Inferior parietal cortex (tissue), 1 donor: ENCODE results near the gene TAP2.

Source experiments
- DNase-seq: peaks from one replicate; pipeline ENCODE4 v3.0.0-alpha.2; 2016; ENCODE audit errors: extremely low spot score

Gene TAP2

DNA sequence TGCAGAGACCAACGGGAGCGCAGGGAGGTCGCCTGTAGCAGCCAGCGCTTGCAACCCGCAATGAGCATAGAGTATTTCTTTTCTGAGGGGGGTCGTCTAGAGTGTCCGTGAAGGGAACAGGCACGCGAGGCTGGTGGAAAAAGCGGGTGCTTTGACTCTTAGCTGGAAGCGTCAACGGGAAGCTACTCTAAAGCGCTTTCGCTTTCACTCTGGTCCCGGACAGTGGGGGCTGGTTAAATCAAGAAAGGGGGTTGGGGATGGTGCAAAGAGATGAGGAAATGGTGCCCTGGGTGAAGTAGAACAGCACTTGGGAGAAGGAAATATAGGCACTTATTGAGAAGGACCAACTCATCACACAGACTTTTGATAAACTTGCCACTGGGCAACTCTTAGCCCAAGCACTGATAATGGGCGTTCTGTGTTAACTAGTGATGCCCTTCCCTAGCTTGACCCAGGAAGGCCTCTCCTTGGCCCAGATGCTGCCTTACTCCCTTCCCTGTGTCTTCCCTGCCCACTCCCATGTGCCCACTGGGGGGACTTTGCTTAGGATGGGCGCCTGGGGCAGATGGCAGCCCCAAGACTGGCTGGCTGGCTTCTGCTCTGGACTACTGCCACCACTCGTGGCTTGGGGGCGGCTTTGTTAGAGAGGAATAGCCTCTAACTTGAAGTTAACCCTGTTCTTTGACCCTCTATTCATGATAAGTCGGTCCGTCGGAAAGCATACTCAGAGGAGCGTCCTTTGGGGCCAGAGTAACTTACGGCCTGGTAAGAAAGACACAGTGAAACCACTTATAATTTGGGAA is 16.0 kb upstream of the TAP2 start:
- DNase-seq, result peak; percentile 45

DNA sequence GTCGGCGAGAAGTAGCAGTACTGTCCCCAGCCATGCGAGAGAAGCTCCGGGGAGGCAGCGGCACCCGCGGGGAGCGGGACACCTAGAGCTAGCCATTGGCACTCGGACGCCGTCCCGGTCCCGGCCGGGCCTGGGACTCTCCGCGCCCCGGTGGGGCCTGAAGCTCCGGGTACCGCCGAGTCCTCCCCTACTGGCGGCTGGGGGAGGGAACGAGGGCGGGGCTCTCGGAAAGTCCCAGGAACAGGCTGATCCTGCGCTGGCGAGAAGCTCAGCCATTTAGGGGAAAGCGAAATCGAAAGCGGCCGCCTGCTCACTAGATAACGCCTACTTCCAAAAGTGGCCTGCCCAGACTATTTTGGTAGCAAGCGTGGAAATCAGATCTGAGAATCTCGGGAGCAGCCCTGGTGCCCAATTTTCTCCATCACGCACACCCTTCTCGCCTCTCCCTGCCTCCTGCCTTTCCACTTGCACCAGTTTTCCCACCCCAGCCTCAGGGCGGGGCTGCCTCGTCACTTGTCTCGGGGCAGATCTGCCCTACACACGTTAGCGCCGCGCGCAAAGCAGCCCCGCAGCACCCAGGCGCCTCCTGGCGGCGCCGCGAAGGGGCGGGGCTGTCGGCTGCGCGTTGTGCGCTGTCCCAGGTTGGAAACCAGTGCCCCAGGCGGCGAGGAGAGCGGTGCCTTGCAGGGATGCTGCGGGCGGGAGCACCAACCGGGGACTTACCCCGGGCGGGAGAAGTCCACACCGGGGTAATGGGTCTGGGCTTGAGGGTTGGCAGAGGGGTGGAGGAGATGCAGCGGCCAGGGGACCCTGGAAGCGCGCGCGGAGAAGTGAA is 15.2 kb upstream of the TAP2 start, which contains the start of the genes PSMB9 and TAP1:
TSS of gene PSMB9 (plus strand) at position 652 of the 835 bp plus-strand sequence. CDS start at position 690, 38 bp downstream.
TSS of gene TAP1 (minus strand) at position 164 of the 835 bp plus-strand sequence. CDS start at position 96, 68 bp downstream.
- DNase-seq, result peak; percentile 93

DNA sequence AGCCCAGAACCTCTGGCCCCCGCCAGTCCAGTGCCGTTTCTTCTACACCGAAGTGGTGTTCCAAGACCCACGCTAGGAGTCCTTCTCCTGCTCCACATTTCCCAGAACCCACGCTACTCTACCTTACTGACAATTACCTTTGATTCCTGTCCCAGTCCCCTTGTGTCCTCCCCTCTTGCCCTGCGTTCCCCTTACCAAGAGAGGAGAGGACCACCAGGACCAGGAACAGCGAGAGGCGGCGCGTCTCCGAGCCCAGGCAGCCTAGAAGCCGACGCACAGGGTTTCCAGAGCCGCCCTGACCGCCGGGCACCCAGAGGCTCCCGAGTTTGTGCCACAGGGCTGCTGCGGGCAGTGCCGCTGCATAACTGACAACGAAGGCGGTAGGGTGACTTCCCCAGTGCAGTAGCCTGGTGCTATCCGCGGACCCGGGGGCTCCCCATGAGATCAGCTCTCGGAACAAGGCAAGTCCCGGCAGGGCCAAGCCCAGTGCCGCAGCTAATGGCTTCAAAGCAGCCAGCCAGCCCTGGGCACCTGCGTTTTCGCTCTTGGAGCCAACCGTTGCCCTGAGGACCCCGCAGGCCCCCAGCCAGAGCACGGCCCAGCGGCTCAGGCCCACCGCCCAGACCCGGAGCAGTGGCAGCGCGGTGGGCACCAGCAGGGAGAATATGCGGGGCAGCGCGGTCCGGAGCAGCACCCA is 14.5 kb upstream of the TAP2 start:
- DNase-seq, result peak; percentile 51

DNA sequence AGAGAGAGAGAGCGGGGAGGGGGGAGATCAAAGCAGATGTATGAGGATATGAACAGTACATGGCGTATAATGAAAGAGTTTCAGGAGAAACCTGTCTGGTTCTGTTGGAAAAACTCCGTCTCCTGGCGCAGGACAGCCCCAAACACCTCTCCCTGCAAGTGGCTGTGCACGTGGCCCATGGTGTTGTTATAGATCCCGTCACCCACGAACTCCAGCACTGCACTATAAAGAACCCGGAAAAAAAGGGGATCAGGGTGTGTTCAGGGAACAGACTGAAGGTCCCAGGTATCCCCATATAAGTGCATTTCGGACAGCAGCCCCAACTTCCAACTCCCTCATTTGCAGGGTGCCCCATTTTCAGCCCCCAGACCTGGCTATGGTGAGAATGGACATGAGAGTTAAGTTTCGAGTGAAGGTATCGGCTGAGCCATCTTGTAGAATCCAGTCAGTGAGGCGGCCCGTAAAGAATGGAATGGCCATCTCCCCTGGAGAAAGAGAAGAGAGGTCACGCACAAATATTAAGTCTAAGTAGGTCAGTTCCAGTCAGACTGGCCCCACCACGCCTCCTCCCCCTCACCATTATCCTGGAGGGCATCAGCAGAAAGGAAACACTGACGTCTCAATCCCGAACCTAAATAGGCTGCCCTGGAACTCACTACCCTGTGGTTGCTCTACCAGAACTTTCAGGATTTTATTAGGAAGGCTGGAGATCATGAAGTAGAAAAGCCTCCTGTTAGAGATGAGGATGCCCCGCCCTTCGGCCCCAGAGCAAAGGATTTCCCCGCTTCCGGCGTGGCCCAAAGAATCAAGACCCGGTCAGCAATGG is 13.7 kb upstream of the TAP2 start:
- no peak for DNase-seq

DNA sequence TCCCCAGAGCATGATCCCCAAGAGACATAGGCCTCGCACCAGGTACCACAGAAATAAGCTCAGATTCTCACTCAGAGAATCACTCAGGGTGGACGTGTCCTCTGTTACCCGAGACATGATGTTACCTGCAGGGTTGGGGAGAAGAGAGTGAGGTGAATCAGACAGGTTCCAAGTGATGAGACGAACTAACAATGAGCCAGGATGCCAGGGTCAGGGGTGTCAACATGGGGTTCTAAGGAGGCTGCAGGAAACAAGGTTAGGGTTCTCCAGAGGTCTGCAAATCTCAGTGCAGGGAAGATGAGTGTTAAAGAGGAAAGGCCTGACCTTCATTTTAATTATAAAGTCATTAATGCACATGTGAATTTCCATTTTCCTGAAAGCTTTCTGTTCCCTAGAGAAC is 12.5 kb upstream of the TAP2 start:
- no peak for DNase-seq

DNA sequence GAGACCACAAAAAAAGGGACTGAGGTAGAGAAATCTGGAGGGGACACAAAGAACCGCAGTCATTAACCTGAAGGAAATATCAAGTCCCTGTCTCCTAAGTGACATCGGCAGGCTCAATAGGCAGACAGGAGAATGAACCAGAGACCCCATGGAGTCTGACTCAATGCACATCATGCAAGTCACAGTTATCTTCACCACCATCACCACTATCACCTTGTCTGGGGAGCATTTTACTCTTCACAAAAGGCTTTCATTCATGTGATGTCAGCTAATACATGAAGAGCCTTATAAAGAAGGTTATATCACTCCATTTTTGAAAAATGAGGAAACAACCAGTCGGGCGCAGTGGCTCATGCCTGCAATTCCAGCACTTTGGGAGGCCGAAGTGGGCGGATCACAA is 10.6 kb upstream of the TAP2 start:
- DNase-seq, result no peak

DNA sequence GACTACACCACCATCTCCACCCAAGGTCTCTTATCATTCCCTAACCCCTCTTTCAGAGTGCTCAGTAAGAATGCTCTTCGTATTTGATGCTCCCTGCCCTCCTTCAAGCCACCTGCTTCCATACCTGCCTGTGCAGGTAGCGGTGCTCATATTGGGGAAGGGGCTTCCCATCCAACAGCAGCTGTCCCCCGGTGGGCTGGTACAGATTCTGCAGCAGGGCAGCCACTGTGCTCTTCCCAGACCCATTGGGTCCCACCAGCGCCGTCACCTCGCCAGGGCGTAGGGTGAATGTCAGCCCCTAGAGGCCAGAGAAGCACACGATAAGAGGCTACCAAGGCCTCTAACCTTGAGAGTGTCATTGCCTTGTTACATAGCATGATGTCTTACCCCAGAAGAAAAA is 9.3 kb upstream of the TAP2 start:
- no peak for DNase-seq

DNA sequence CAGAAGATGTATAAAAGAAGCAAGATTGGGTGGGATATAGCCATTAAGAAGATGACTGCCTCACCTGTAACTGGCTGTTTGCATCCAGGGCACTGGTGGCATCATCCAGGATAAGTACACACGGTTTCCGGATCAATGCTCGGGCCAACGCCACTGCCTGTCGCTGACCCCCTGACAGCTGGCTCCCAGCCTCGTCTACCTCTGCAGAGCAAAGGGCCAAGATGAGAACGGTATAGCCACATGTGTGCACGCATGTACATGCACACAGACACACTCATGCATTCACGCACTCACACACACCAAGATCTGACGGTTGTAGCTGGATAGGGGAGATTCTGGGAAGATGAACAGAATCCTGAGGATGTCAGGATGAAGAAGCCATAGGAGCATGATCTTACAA is 8.5 kb upstream of the TAP2 start:
- DNase-seq, result no peak

DNA sequence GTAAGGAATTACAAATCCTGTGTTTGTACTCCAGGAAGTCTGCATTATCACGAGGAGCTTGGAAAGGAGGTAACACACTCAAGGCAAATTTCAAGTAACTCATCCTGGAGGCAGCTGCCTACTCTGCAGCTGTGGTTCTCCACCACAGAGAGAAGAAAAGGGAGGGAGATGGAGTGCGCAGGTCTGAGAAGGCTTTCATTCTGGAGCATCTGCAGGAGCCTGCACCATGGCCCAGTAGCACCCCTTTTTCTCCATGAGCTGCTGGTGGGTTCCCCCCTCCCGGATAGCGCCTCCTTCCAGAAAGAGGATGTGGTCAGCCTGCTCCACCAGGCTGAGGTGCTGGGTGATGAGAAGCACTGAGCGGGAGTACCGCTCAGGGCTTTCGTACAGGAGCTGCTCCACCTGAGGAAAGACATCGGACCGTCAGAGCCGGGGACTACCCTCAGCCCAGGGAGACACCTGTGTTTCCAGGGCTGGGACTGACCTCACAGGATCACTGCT is 6.9 kb upstream of the TAP2 start:
- no peak for DNase-seq

DNA sequence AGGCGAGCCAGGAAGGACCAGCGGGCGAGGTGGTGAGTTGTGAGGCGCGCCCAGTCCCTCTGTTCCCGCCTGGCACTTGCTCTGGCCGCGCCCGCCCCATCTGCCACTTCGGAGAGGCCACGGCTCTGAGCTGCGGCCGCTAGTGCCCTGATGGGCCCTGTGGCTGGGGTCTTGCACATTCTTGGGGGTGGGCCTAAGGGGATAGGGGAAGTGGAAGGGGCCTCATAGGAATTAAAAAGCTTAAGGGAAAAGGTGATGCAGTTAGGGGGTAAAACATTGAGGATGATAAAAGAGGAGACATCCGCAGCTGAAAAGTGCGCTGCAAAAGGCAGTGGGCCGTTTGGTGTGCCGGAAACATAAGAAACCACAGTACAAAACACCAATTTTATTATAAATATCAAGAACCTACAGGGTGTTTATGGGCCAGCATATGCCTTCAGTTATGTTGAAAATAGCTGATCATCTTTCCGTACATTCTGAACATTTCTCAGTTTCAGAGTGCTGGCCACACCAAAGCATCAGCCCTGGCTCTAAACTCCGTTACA is 6.4 kb upstream of the TAP2 start:
- no peak for DNase-seq

DNA sequence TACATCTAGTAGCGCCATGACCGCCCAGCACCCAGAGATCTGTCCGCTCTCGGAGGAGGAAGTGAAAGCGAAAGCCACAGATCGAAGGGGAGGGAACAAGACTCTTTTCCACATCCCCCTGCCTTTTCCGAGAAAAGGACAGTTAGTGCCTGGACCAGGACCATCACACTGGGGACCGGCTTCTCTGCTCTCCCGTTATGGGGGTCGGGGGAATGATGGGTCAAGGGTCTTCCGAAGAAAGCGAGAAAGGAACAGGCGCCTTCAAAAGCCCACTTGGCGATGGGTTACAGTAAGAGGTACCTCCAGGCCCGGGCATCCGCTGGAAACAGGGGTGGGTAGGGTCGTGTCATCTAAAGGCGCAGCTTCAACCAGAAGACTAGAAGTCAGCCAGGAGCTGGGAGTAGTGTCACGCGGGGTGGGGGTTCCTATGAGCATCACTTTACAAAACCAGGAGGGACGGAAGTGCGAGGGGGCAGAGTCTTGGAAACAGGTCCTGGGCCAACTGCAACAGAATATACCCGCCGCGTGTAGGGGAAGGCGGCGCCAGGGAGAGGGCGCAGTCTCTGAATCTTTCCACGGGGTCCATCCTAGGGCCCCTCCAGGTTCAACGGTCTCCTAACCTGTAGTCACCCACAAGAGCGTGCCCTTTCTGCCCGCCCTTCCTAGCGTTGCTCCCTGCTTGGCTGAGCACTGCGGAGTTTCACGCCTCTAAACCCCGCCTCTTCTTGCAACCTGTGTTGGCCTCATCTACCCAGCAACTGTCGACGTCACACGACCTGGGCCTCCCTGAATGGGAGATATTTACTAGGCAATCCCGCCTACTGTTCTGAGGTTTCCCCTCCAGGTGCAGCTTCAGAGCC is 5.7 kb upstream of the TAP2 start, which contains the start of gene PSMB8:
TSS of gene PSMB8 (minus strand) at position 69 of the 860 bp plus-strand sequence. CDS start at position 18, 51 bp downstream.
- DNase-seq, result peak; percentile 94

DNA sequence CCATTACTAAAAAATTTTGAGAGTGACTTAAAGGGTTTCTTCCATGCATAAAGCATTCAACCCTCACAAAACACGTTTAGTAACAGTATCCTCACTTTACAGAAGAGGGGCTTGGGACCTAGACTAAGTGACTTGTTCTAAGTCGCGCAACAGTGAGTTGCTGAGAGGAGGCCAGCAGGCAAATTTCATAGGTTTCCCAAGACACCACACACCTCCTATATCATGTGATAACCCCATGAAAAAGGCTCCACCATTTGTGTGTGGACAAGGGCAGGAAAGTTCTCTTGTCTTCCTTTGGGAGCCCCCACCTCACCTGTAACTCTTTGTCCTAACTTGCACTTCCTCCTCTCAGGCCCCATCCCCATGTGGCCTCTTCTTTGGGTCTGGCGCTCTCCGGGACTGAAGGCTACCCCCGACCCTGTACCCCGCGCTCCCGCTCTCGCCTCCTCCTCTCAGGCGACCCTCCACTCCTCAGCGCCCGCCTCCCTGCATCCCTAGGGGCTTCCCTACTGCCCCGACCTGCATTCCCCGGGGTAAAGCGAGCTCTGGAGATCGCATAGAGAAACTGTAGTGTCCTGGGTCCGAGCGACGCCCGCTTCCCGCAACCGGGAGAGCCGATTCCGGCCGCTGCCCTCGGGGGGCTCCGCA is 4.9 kb upstream of the TAP2 start:
- DNase-seq, result no peak

DNA sequence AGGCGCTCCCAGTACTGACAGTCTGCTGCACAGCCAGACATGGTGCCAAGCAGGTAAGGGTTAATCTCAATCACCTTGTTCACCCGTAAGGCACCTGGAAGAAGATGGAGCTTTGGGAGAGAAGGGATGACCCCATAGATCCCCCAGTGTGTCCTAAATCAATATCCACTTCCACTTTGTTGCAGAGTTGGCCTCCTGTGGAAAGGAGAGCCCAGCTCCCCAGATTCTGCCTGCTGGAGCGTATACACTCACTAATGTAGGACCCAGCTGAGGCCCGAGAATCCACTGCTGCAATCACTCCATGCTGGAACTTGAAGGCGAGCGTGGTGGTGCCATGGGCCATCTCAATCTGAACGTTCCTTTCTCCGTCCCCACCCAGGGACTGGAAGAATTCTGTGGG is 4.2 kb upstream of the TAP2 start:
- no peak for DNase-seq

DNA sequence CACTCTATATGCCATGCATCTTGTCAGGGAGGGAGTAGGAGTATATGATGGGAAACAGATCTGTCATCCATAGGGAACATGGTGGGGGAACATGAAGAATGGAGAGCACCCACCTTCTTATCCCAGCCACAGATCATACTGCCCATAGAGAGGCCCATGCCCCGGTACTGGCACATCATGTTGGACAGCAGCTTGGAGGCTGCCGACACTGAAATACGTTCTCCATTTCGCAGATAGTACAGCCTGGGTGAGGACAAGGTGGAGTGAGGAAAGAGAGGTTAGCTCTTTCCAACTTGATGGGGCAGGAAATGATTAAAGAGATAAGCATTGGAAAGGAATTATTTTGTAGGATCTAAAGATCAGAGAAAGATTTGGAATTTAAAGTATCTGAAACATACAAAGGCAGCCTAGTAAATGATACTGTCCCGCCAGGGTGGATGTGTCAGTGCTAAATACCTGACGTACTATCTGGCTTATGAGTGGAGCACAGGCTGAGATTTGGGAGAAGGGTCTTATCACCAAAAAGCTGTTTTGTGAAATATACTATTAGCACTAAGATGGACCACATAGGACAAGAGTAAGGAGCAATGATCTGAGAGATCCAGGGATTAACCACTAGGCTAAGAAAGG is 3.6 kb upstream of the TAP2 start:
- DNase-seq, result no peak

DNA sequence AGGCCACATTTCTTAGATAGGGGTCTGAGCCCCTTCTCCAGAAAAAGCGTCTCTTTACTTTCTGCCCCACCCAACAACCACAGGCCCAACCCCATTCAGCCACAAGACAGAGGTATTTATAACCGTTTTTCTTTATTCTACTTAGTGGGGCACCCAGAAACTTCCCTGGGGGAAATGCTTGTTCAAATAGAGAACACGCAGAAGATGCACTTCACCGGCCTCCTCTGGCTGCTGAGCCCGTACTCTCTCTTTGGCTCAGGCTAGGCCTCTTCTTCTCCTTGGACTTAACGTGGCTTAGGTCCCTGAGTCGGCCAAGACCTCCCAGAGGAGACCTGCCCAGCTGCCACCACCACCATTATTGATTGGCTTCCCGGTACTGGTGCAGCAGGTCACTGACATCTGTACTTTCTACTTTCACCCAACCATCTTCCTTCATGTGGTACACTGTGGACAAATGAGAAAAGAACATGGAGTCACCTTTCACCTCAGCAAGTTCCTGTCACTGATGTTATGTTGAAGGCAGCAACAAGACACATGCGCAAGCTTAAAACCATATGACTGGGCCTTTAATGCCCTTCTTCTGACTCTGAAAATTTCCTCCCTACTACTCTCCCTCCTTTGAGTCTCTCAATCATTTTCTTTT is 2.2 kb upstream of the TAP2 start:
- no peak for DNase-seq

DNA sequence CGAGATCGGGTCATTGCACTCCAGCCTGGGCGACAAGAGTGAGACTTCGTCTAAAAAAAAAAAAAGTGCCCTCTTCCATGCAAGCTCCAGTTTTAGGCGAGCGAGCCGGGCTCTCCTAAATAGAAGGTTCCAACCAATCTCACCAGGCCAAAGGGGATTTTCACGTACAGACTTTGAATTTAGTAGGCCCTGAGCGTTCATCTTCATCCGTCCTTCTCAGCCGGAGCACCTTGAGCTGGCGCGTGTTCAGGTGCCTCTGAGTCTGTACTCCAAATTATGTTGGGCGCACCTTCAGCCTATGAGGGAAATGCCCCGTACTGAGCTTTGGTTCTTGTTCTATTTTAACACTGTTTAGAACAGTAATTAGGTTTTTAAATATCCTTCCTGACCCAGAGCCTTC is 817 bp upstream of the TAP2 start:
- no peak for DNase-seq

DNA sequence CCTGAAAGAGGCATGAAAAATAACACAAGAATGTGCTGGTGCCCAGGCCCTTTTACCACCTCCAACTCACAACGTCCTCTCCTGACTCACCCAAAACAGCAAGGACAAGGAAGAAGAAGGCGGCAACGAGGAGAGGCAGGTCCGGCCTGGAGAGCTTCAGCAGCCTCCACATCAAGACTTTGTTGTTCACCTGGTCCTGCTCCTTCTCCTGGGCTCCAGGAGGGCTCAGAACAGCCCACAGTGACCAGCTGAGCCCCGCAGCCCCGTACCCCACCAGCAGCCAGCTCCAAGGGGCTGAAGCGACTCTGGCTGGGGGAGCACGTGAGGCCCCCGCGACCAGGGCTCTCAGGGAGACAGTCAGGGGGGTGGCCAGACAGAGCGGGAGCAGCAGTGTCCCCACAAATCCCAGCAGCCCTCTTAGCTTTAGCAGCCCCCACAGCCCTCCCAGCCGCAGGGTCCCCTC is 857 bp downstream of the TAP2 start:
- DNase-seq, result no peak

DNA sequence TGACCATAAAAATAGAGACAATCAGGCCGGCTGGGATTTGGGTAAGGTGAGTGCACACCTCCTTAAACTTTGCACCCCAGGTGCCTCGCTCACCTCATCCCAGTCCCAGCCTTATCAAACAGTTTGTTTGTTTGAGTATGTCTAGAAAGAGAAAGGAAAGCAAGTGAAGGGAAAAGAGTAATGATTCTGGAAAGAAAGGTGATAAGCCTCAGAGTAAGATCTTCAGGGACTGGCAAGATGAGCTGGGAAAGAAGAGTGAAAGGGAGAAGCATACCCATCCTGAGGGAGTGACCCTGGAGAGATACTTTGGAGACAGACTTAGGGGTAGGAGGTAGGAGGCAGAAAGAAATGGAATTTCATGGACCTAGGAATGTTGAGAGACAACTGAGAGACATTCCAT is 1.7 kb downstream of the TAP2 start:
- DNase-seq, result no peak
